NCI-H1417 (cell line): ENCODE data around the gene KCTD15.

Experiments used
- DNase-seq, 3 experiments: peaks; one replicate each; lab custom pipeline; 2025; lab: John Stamatoyannopoulos, UW

KCTD15 gene

GRCh38 chr19:33796164-33796875, at the start of gene KCTD15:
KCTD15 (plus strand) TSS chr19:33796870; CDS start chr19:33800455, 3,585 bp downstream.
- DNase-seq = peak in 2 of 3 experiments; percentile 76 to 83

- peak in 1 of 3 experiments; percentile 59 for DNase-seq
Measured at GRCh38 chr19:33747273-33747672, 49.4 kb upstream of the KCTD15 start.

- no peak for DNase-seq
Measured at GRCh38 chr19:33748231-33748630, 48.4 kb upstream of the KCTD15 start.

GRCh38 chr19:33749016-33749415, 47.7 kb upstream of the KCTD15 start:
- no peak for DNase-seq

- no peak for DNase-seq
Measured at GRCh38 chr19:33749619-33750175, 47.0 kb upstream of the KCTD15 start.

- no peak for DNase-seq
Measured at GRCh38 chr19:33750587-33751435, 45.9 kb upstream of the KCTD15 start.

- DNase-seq = no peak
Measured at GRCh38 chr19:33751436-33751770, 45.3 kb upstream of the KCTD15 start.

- DNase-seq = peak in 1 of 3 experiments; percentile 12
Measured at GRCh38 chr19:33752018-33752800, 44.5 kb upstream of the KCTD15 start.

- DNase-seq = no peak
Measured at GRCh38 chr19:33752945-33753344, 43.7 kb upstream of the KCTD15 start.

- DNase-seq = peak in 1 of 3 experiments; percentile 32
Measured at GRCh38 chr19:33754361-33754760, 42.3 kb upstream of the KCTD15 start.

- DNase-seq = peak in 2 of 3 experiments; percentile 60 to 84
Measured at GRCh38 chr19:33755099-33756035, 41.3 kb upstream of the KCTD15 start.

- DNase-seq = no peak
Measured at GRCh38 chr19:33756177-33756576, 40.5 kb upstream of the KCTD15 start.

- peak in 1 of 3 experiments; percentile 56 for DNase-seq
Measured at GRCh38 chr19:33758541-33759013, 38.1 kb upstream of the KCTD15 start.

- no peak for DNase-seq
Measured at GRCh38 chr19:33759356-33759755, 37.3 kb upstream of the KCTD15 start.

GRCh38 chr19:33763633-33764371, 32.9 kb upstream of the KCTD15 start:
- no peak for DNase-seq

- DNase-seq = no peak
Measured at GRCh38 chr19:33766623-33767022, 30.0 kb upstream of the KCTD15 start.

GRCh38 chr19:33767898-33768413, 28.7 kb upstream of the KCTD15 start:
- DNase-seq = no peak

- DNase-seq = no peak
Measured at GRCh38 chr19:33769208-33769607, 27.5 kb upstream of the KCTD15 start.

GRCh38 chr19:33770107-33770506, 26.6 kb upstream of the KCTD15 start:
- DNase-seq = no peak
